Measurements from ENCODE around the gene CREBBP.
"Not testable (repeated sequence)": the region's sequence is repeated elsewhere in the genome, so short reads cannot be mapped to it uniquely, and the experiment has no call there.

The CREBBP gene

GRCh38 chr16:3880623-3881498 is at the start of gene CREBBP:
CREBBP (minus strand) TSS chr16:3880713; CDS start chr16:3879916, 797 bp downstream.
- peak; percentile 85 for DNase-seq

DNA sequence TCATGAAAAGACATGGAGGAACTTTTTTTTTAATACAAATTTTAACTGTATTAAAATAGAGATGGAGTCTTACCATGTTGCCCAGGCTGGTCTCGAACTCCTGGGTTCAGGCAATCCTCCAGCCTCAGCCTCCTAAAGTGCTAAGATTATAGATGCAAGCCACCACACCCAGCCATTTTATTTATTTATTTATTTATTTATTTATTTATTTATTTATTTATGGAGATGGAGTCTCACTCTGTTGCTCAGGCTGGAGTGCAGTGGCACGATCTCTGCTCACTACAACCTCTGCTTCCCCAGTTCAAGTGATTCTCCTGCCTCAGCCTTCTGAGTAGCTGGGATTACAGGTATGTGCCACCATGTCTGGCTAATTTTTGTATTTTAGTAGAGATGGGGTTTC is 46.6 kb upstream of the CREBBP start:
- not testable (repeated sequence) for DNase-seq

- DNase-seq: no peak
These were observed 44.2 kb upstream of the CREBBP start for GRCh38 chr16:3924763-3925162.

DNA sequence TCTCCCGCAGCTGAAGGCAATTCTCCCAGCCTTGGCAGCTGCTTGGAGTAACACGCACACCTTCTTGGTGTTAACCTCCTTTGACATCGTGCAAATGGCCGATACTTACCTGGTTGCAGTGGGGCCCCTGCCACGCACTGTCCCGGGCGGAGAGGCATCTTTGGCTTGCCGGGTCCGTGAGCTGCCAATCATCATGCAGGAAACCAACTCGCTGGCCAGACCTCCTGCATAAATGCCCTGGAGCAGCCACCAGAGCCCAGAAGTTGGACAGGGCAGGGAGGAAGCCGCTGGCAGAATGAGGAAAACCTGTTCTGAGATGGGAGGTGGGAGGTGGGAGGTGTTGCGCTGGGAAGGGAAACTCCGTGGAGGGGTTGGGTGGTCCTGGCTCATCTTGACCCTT is 41.7 kb upstream of the CREBBP start:
- no peak for DNase-seq

DNA sequence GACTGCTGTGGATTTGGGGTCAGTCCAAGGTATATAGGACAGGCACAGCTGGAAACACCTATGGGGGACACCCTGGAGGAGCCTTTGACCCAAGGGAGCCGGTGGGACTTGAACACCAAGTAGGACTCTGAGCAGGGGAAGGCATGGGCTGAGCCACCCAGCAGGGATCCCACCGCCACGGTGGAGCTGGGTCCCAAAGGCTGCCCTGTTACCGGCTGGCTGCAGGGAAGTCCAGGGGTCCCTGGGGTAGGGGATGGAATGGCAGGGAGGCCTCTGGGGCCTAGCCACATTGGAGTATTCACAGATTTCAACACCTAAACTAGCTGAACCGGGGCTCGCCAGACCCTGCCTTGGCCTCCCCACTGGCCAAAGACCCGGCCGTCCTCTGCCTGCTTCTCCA is 39.7 kb upstream of the CREBBP start:
- no peak for DNase-seq

DNA sequence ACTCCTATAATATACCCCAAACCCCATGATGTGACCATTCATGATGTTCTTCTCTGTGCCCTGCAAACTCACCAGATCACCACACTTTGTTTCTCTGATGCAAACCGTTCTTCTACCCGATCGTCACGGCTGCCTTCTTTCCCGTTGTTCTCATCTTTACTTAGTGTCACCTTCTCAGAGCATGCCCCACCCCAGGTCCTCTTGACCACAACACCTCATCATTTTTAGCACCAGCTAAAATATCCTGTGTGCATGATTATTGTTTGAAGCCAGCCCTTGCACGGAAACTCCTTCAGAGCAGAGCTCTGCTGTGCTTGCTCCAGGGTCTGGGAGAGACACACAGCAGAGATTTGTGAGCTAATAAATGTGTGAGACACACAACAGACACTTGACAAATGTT is 38.9 kb upstream of the CREBBP start:
- no peak for DNase-seq

GRCh38 chr16:3915426-3916260 is 35.1 kb upstream of the CREBBP start:
- no peak for DNase-seq

GRCh38 chr16:3912897-3913296 is 32.4 kb upstream of the CREBBP start:
- no peak for DNase-seq

DNA sequence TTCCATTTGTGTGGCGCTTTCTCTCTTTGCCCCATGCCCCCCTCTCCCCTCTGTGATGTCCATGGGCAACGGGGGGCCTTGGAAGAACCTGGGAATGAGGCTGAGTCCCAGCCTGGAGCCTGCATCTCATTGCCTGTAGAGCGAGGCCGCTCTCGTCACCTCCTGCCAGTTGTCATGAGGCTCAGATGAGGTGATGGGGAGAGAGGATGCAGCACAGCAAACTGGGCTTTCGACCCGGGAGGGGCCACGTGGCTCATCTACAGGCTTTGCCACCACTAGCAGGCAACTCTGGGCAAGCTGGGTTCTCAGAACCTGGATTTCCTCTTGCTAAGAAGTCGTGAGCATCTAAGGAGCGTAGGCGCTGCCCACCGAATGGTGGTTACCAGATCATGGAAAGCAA is 31.9 kb upstream of the CREBBP start:
- no peak for DNase-seq

DNA sequence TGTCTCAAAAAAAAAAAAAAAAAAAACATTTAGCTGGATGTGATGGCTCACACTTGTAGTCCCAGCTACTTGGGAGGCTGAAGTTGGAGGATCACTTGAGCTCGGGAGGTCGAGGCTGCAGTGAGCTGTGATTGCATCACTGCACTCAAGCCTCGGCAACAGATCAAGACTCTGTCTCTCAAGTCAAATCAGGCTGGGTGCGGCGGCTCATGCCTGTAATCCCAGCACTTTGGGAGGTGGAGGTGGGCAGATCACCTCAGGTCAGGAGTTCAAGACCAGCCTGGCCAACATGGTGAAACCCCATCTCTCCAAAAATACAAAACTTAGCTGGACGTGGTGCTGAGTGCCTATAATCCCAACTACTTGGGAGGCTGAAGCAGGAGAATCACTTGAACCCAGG is 31.2 kb upstream of the CREBBP start:
- not testable (repeated sequence) for DNase-seq

GRCh38 chr16:3909791-3910583 is 29.5 kb upstream of the CREBBP start:
- no peak for DNase-seq

- DNase-seq: no peak
These were observed 28.5 kb upstream of the CREBBP start for GRCh38 chr16:3908951-3909437.

- no peak for DNase-seq
These were observed 27.1 kb upstream of the CREBBP start for GRCh38 chr16:3907586-3907985.

DNA sequence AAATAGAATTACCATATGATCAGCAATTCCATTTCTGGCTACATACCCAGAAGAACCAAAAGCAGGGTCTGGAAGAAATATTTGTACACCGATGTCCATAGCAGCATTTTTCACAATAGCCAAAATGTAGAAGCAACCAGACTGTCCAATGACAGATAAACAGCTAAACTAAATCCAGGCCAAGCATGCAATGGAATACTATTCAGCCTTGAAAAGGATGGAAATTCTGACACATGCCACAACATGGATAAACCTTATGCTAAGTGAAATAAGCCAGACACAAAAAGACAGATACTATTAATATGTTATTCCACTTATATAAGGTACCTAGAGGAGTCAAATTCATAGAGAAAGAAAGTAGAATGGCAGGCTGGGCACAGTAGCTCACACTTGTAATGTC is 25.9 kb upstream of the CREBBP start:
- no peak for DNase-seq

DNA sequence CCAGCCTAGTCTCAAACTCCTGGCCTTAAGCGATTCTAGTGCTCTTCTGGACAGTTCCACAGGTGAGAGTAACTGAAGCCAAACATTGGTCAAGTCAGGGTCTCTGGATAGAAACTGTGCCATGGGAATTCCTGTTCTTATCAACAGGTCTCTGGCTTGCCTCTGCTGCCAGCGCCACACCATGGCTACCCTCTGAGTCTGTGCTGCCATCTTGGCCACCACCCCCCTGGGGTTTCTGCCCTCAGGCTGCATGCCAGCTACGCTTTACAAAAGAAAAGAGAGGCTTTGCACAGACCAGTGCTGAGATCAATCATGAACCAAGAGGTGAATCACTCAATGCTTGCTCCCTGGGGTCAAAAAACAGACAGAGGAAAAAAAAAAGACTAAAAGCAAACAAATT is 24.4 kb upstream of the CREBBP start:
- no peak for DNase-seq

GRCh38 chr16:3890091-3890490 is 9.6 kb upstream of the CREBBP start:
- no peak for DNase-seq

DNA sequence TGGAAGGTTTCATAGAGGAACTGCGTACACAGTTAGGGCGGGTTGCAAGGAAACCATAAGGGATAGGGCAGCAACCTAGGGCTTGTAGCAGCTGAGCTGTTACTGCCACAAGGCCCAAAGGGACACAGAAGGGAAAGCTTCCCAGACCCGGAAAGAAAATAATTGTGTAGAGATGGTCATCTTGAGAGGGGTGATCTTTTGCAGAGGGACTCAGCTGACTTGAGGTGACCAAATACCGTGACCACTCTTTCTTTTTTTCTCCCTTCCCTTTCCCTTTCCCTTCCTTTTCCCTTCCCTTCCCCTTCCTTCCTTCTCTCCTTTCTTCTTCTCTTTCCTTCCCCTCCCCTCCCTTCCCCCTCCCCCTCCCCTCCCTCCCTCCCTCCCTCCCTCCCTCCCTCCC is 8.5 kb upstream of the CREBBP start:
- no peak for DNase-seq

- DNase-seq: not testable (repeated sequence)
These were observed 5.5 kb upstream of the CREBBP start for GRCh38 chr16:3885999-3886398.

DNA sequence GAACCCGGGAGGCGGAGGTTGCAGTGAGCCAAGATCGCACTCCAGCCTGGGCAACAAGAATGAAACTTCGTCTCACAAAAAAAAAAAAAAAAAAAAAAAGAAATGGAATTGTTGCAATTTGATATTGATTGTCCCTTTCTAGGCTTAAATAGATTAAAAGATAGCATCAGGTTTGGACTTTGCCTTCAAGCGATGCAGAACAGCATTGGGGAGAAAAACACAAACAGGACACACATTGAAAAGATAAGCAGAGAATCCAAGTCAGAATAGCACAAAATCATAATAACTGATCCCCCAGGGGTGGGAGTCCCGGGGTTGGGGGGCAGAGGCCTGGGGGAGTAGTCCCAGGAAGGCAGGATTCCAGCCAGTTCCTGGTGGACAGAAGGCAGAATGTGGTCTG is 3.9 kb upstream of the CREBBP start:
- DNase-seq: no peak

GRCh38 chr16:3882531-3882930 is 2.0 kb upstream of the CREBBP start:
- DNase-seq: no peak

GRCh38 chr16:3881499-3881990 is 1.0 kb upstream of the CREBBP start:
- peak; percentile 4 for DNase-seq

DNA sequence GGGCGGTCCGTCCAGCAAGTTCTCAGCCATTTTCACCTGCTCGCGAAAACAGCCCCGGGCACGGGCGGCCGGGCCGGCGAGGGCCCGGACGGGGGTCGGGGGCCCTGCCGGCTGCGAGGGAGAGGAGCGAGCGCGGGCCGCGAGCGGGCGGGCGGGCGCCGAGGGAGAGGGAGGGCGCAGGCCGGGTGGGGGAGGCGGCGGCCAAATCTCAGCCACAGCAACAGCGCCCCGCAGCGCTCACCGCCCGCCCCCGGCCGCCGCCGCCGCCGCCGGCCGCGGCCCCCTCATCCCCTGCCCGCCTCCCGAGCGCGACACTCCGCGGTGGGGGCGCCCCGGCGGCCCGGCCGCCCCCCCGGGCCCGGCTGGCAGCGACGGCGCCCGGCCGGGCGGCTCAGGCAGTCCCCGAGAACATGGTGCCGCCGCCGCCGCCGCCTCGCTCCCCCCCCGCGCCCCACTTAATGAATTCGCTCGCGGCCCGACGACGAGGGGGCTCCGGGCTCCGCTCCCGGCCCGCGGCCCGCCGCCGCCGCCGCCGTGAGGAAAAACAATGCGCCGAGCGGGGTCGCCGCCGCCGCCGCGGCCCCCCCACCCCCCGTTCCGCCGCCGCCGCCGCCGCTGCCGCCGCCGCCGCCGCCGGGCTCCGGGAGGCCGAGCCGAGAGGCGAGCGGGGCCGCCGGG is 487 bp downstream of the CREBBP start:
- DNase-seq: peak; percentile 67

Data from stimulated activated naive CD4-positive, alpha-beta T cell treated with Interleukin-2 at 50 U/mL for 16 hours (primary cell).